Measurements from ENCODE around the gene IFI35. TPM values are rescaled to one million over a fixed set of nuclear protein-coding genes. Genes with fewer than 3 reads are reported as not detected.

IFI35 gene
- total and polyA plus RNA-seq, 2 donors (not counting 1 experiment from before 2014, with no cell fraction given): 34.5 to 52.0 TPM

DNA sequence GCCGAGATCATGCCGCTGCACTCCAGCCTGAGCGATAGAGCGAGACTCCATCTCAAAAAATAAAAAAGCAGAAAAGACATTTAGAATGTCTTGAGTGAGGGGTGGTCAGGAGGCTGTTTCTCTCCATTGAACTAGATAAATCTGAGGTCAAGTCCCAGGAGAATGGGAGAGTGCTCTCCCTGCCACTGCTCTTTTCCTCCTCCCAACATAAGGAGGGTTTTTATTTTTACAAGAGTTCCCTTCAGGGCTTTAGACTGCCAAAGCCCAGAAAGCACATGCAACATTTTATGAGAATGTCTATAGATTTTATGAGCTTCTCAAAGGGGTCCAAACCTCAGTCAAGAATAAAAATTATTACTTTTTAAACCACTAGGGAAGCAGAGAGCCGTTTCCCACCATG, 20.0 kb downstream of the IFI35 start:
- no peak for TF ChIP-seq EZH2 (IDR thresholded peaks at IDR 0.05; ENCODE audit: low read length, missing control alignments)
- TF ChIP-seq, protein P1, sequence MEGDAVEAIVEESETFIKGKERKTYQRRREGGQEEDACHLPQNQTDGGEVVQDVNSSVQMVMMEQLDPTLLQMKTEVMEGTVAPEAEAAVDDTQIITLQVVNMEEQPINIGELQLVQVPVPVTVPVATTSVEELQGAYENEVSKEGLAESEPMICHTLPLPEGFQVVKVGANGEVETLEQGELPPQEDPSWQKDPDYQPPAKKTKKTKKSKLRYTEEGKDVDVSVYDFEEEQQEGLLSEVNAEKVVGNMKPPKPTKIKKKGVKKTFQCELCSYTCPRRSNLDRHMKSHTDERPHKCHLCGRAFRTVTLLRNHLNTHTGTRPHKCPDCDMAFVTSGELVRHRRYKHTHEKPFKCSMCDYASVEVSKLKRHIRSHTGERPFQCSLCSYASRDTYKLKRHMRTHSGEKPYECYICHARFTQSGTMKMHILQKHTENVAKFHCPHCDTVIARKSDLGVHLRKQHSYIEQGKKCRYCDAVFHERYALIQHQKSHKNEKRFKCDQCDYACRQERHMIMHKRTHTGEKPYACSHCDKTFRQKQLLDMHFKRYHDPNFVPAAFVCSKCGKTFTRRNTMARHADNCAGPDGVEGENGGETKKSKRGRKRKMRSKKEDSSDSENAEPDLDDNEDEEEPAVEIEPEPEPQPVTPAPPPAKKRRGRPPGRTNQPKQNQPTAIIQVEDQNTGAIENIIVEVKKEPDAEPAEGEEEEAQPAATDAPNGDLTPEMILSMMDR (conservative IDR thresholded peaks at IDR 0.05 in 1 of 2, IDR thresholded peaks at IDR 0.05 in 1 of 2; ENCODE audit: low read depth in 1 of 2, low read length in 2 of 2): no peak
- H3K36me3 ChIP-seq (ENCODE audit: control insufficient read depth, insufficient read depth, low read length): no peaks in the 10 kb centered on the region
- no peak overlapping the region for H3K4me3 ChIP-seq (replicated peaks in 1 of 4; ENCODE audit: control extremely low read depth in 1 of 4, insufficient read depth in 1 of 4, low read depth in 3 of 4, low read length in 4 of 4)
- H3K9ac ChIP-seq (ENCODE audit: insufficient read depth, low read length): no peak overlapping the region
- H3K4me1 ChIP-seq (ENCODE audit: control insufficient read depth, extremely low read depth, insufficient read depth, low read length): peaks cover 4% of the 10 kb centered on the region
- peaks cover 6% of the 10 kb centered on the region for H3K79me2 ChIP-seq (ENCODE audit: control insufficient read depth, insufficient read depth, low read length)
- no peaks in the 10 kb centered on the region for H3K9me3 ChIP-seq (ENCODE audit: control insufficient read depth, insufficient read depth, low read depth, low read length)
- H2AFZ ChIP-seq (ENCODE audit: low read length): no peak overlapping the region
- H3K27ac ChIP-seq (ENCODE audit: insufficient read depth, low read length): no peak overlapping the region
- no peak overlapping the region for H3K4me2 ChIP-seq (ENCODE audit: extremely low read depth, insufficient read depth, low read length)
- H3K27me3 ChIP-seq (ENCODE audit: control insufficient read depth, insufficient read depth, low read length): no peaks in the 10 kb centered on the region
- DNase-seq (ENCODE audit: low read depth in 2 of 2): no peak
- no peaks in the 10 kb centered on the region for H4K20me1 ChIP-seq (ENCODE audit: control insufficient read depth, extremely low read depth, insufficient read depth, low read length)

DNA sequence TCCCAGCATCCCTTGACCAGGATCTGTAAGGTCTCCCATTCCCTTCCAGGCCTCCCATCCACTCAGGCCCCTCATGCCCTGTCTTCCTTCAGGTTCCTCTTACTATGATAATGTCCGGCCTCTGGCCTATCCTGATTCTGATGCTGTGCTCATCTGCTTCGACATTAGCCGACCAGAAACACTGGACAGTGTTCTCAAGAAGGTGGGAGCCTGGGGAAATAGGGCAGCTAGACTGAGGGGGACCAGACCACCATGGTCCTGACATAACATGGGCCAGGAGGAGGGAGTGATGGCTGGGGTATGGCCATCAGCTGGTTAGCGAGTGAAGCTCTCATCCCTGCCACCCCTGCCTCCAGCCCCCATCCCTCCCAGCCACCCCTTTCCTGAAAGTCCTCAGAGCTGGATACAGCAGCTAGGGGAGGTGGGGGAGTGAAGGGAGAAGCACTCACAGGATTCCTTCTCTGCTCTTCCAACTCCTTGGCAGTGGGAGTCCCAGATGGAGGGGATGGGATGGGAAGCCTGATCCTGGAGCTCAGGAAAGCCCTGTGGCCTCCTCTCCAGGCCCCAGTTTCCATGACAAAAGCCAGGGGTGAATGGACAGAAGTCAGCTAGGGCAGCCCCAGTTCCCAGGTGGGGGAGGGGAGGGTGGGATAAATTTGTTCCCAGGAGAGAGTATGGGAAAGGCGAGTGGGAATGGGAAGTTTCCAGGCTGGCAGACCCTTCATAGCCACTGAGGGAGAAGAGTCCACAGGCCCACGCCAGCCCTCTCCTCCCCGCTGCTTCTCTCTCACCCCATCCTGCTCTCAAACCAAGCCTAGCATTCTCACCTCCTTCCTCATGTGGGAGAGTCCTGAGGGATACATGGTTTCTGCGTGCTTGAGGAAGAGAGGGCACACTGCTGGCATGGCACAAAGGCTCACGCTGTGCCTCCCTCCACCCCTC, 20.8 kb downstream of the IFI35 start:
- no peaks in the 10 kb centered on the region for H3K79me2 ChIP-seq (ENCODE audit: control insufficient read depth, insufficient read depth, low read length)
- H3K4me3 ChIP-seq (replicated peaks in 1 of 4; ENCODE audit: control extremely low read depth in 1 of 4, insufficient read depth in 1 of 4, low read depth in 3 of 4, low read length in 4 of 4): no peak overlapping the region
- H3K9me3 ChIP-seq (ENCODE audit: control insufficient read depth, insufficient read depth, low read depth, low read length): no peaks in the 10 kb centered on the region
- no peak overlapping the region for H3K4me2 ChIP-seq (ENCODE audit: extremely low read depth, insufficient read depth, low read length)
- H3K4me1 ChIP-seq (ENCODE audit: control insufficient read depth, extremely low read depth, insufficient read depth, low read length): peaks cover 4% of the 10 kb centered on the region
- TF ChIP-seq, protein P1 (conservative IDR thresholded peaks at IDR 0.05 in 1 of 2, IDR thresholded peaks at IDR 0.05 in 1 of 2; ENCODE audit: low read depth in 1 of 2, low read length in 2 of 2): no peak
- TF ChIP-seq EZH2 (IDR thresholded peaks at IDR 0.05; ENCODE audit: low read length, missing control alignments): no peak
- DNase-seq (ENCODE audit: low read depth in 2 of 2): no peak
- H4K20me1 ChIP-seq (ENCODE audit: control insufficient read depth, extremely low read depth, insufficient read depth, low read length): no peaks in the 10 kb centered on the region
- H3K9ac ChIP-seq (ENCODE audit: insufficient read depth, low read length): no peak overlapping the region
- no peak overlapping the region for H2AFZ ChIP-seq (ENCODE audit: low read length)
- H3K36me3 ChIP-seq (ENCODE audit: control insufficient read depth, insufficient read depth, low read length): no peaks in the 10 kb centered on the region
- no peak overlapping the region for H3K27ac ChIP-seq (ENCODE audit: insufficient read depth, low read length)
- no peaks in the 10 kb centered on the region for H3K27me3 ChIP-seq (ENCODE audit: control insufficient read depth, insufficient read depth, low read length)

DNA sequence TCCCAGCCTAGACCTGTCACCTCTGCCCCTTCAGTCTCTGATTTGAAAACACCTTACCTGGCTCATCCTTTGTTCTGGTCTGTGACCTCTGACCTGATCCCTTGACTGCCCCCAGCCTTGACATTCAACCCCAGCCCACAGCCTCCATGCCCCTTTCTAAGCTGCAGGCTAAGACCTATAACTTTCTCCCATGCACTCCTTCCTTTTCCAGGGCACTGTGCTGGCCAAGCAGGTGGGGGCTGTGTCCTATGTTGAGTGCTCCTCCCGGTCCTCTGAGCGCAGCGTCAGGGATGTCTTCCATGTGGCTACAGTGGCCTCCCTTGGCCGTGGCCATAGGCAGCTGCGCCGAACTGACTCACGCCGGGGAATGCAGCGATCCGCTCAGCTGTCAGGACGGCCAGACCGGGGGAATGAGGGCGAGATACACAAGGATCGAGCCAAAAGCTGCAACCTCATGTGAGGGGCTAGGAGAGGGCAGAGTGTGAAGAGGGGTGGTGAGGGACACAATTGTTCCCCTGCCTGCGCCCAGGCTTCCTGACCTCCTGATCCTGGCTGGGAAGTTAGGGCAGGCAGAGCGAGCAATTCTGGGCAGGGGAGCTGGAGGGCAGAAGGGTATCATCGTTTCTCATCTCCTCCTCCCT, 21.8 kb downstream of the IFI35 start:
- no peak overlapping the region for H3K4me2 ChIP-seq (ENCODE audit: extremely low read depth, insufficient read depth, low read length)
- H3K36me3 ChIP-seq (ENCODE audit: control insufficient read depth, insufficient read depth, low read length): no peaks in the 10 kb centered on the region
- no peaks in the 10 kb centered on the region for H3K79me2 ChIP-seq (ENCODE audit: control insufficient read depth, insufficient read depth, low read length)
- no peaks in the 10 kb centered on the region for H4K20me1 ChIP-seq (ENCODE audit: control insufficient read depth, extremely low read depth, insufficient read depth, low read length)
- H3K4me3 ChIP-seq (replicated peaks in 1 of 4; ENCODE audit: control extremely low read depth in 1 of 4, insufficient read depth in 1 of 4, low read depth in 3 of 4, low read length in 4 of 4): no peak overlapping the region
- H3K27me3 ChIP-seq (ENCODE audit: control insufficient read depth, insufficient read depth, low read length): no peaks in the 10 kb centered on the region
- peaks cover 4% of the 10 kb centered on the region for H3K4me1 ChIP-seq (ENCODE audit: control insufficient read depth, extremely low read depth, insufficient read depth, low read length)
- H2AFZ ChIP-seq (ENCODE audit: low read length): no peak overlapping the region
- no peak for DNase-seq (ENCODE audit: low read depth in 2 of 2)
- no peaks in the 10 kb centered on the region for H3K9me3 ChIP-seq (ENCODE audit: control insufficient read depth, insufficient read depth, low read depth, low read length)
- H3K9ac ChIP-seq (ENCODE audit: insufficient read depth, low read length): no peak overlapping the region
- TF ChIP-seq, protein P1 (conservative IDR thresholded peaks at IDR 0.05 in 1 of 2, IDR thresholded peaks at IDR 0.05 in 1 of 2; ENCODE audit: low read depth in 1 of 2, low read length in 2 of 2): no peak
- TF ChIP-seq EZH2 (IDR thresholded peaks at IDR 0.05; ENCODE audit: low read length, missing control alignments): no peak
- no peak overlapping the region for H3K27ac ChIP-seq (ENCODE audit: insufficient read depth, low read length)

Measured in fibroblast of lung (primary cell).